ENCODE measurements around the gene GBP4. TPM values are rescaled to one million over a fixed set of nuclear protein-coding genes. Genes with fewer than 3 reads are reported as not detected.

GBP4 gene
- total and polyA plus RNA-seq, 9 of the 15 experiments (the other 6 are each of a cell fraction or from before 2014, with no cell fraction given): 0.04 to 0.40 (median 0.11) TPM

- BruUV-seq (replicated peaks): no TSS peak
- POLR2A ChIA-PET: interaction anchor here (0.6 kb wide), 1 partner anchor 27 kb away, joined by 3 read pairs; no protein-coding TSS in a partner anchor
- in situ Hi-C loops (cut with MboI) (no loop called here), intact Hi-C loops (cut with micrococcal nuclease) (no loop called here)
- WGBS (ENCODE audit: insufficient coverage, low coverage, missing lambda C conversion rate): 0% methylated on average over 3 of the region's 3 CpGs
- no peak overlapping the region for H3K9ac ChIP-seq (ENCODE audit: insufficient read depth in 1 of 2, low read depth in 2 of 2, low read length in 2 of 2)
- no peak overlapping the region for H3K4me3 ChIP-seq
- H2AFZ ChIP-seq (ENCODE audit: low read depth, low read length): no peak overlapping the region
- H3K36me3 ChIP-seq (ENCODE audit: control insufficient read depth, insufficient read depth, low read length): no peaks in the 10 kb centered on the region
- no peaks in the 10 kb centered on the region for H3K9me1 ChIP-seq (ENCODE audit: control insufficient read depth, insufficient read depth, low read length)
- DNase-seq (ENCODE audit: extremely low read depth in 1 of 4, low spot score in 3 of 4): no peak
- no peaks in the 10 kb centered on the region for H3K4me1 ChIP-seq (replicated peaks in 1 of 2; ENCODE audit: control insufficient read depth in 2 of 2, insufficient read depth in 2 of 2, low read length in 2 of 2)
- no peaks in the 10 kb centered on the region for H3K27me3 ChIP-seq (ENCODE audit: control insufficient read depth in 2 of 2, insufficient read depth in 2 of 2, low read length in 2 of 2)
- H3K79me2 ChIP-seq (ENCODE audit: control insufficient read depth, insufficient read depth, low read length): no peaks in the 10 kb centered on the region
- no peaks in the 10 kb centered on the region for H4K20me1 ChIP-seq (replicated peaks; ENCODE audit: control insufficient read depth, insufficient read depth, low read length)
- CTCF ChIA-PET (ENCODE audit: low intra/inter-chr PET ratio): no interaction called here
- no peak for FAIRE-seq
- no peak for ATAC-seq
- no peak overlapping the region for H3K4me2 ChIP-seq (ENCODE audit: insufficient read depth, low read length)
- TF ChIP-seq DMBX1 (CRISPR knock-in tag; IDR thresholded peaks at IDR 0.05; ENCODE audit: borderline replicate concordance) (no peak), ZMIZ1 (IDR thresholded peaks at IDR 0.05; ENCODE audit: low read depth in 2 of 2, low read length in 2 of 2) (no peak), MAZ (CRISPR knock-in tag; conservative IDR thresholded peaks at IDR 0.05 in 1 of 2, IDR thresholded peaks at IDR 0.05 in 1 of 2) (no peak), CREB5 (CRISPR knock-in tag; IDR thresholded peaks at IDR 0.05) (no peak), ZNF134 (CRISPR knock-in tag; conservative IDR thresholded peaks at IDR 0.05) (no peak), ZNF165 (CRISPR knock-in tag; IDR thresholded peaks at IDR 0.05; ENCODE audit: borderline replicate concordance) (no peak), NFYB (IDR thresholded peaks at IDR 0.05; ENCODE audit: extremely low read depth, insufficient read length) (no peak), POLR3A (IDR thresholded peaks at IDR 0.05; ENCODE audit: borderline replicate concordance, extremely low read depth, insufficient read depth, insufficient read length) (no peak), BRD4 (IDR thresholded peaks at IDR 0.05) (no peak), FOXM1 (IDR thresholded peaks at IDR 0.05; ENCODE audit: low read depth) (no peak), FOXM1 (CRISPR knock-in tag; IDR thresholded peaks at IDR 0.05; ENCODE audit: low read depth) (no peak), ZNF239 (CRISPR knock-in tag; IDR thresholded peaks at IDR 0.05) (no peak), FOXK1 (CRISPR knock-in tag; IDR thresholded peaks at IDR 0.05; ENCODE audit: borderline replicate concordance) (no peak)
- H3K9me3 ChIP-seq (replicated peaks; ENCODE audit: control insufficient read depth, insufficient read depth, low read depth, low read length): no peaks in the 10 kb centered on the region
- H3K27ac ChIP-seq (ENCODE audit: extremely low read depth, low read depth, low read length): no peak overlapping the region
Measured at GRCh38 chr1:89174491-89174890, 24.3 kb downstream of the GBP4 start.

All from K562 (cell line).